NCI-H187 (cell line): ENCODE measurements around the gene TYW1.
A peak's percentile ranks its signal among the peaks of the same experiment; 100 is the strongest.
"Not testable (repeated sequence)": the region's sequence is repeated elsewhere in the genome, so short reads cannot be mapped to it uniquely, and the experiment has no call there.

ENCODE experiments used
- DNase-seq, 2 experiments: peaks; one replicate each; lab custom pipeline; 2025; lab: John Stamatoyannopoulos, UW

The TYW1 gene

GRCh38 chr7:67046819-67047218 lies 50.2 kb downstream of the TYW1 start:
- DNase-seq: not testable (repeated sequence)

GRCh38 chr7:67049908-67050307 lies 53.3 kb downstream of the TYW1 start:
- DNase-seq: not testable (repeated sequence)

GRCh38 chr7:67052161-67052560 lies 55.5 kb downstream of the TYW1 start:
- not testable (repeated sequence) for DNase-seq

GRCh38 chr7:67056683-67057082 lies 60.0 kb downstream of the TYW1 start:
- no peak for DNase-seq

DNA sequence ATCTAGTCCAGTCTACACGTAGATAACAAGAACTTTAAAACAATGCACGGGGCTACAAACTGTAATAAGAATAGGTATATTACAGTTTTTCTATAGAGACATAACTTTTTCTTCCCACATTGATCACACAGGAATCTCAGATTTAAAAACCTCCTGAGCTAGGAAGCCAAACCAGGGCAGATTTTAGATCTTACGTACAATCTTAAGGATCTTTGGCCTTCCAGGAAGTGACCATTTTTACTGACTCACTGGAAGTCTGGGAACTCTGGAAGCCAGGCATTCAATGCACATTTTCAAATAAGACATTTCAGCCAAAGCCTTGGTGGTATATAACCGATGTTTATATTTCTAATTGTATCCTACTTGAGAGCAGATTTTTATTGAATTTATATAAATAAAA lies 64.7 kb downstream of the TYW1 start:
- not testable (repeated sequence) for DNase-seq

- not testable (repeated sequence) for DNase-seq
Measured at GRCh38 chr7:67062802-67063201, 66.2 kb downstream of the TYW1 start.

DNA sequence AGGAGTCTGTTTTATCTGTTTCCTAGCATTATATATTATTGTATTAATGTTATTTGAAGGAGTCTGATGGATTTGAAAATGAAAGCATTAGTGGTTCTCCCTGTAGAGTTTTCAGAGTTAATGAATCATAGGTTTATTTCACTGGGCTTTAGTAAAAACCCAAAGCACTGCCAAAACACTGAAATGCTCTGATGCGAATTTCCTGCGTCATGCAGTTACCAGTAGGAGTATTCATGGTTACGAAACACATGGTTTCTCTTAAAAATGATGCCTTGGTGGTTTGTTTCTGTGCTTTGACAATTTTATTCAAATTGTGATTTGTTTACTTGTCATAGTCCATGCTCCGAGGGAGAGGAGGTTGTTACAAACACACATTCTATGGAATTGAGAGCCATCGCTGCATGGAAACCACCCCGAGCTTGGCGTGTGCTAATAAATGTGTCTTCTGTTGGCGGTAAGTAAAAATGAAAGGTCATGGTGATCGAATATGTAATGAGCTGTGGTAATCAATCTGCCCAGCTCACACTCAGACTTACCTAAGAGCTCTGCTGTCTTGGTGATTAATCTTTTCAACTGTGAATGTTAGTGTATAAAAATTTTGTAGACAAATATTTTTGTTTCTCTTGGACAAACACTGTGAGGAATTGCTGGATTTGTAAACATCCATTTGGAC lies 70.5 kb downstream of the TYW1 start:
- DNase-seq: not testable (repeated sequence)

DNA sequence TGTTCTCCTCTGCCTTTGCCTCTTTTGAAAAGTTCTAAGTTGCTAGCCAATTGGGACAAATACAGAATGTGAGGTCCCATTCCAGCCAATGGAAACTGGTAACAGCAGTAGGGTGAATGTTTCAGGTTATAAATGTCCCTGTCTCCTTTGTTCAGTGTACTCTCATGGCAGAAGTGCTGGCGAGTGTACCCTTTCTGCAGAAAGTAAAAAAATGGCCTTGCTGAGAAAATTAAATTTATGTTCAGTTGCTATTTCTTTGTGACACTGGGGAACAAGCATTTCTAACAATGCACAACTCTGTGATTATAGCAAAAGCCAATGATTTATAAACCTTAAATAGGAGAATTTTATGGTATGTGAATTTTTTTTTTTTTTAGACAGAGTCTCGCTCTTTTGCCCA lies 79.5 kb downstream of the TYW1 start:
- DNase-seq: not testable (repeated sequence)

GRCh38 chr7:67082880-67083279 lies 86.2 kb downstream of the TYW1 start:
- DNase-seq: not testable (repeated sequence)

DNA sequence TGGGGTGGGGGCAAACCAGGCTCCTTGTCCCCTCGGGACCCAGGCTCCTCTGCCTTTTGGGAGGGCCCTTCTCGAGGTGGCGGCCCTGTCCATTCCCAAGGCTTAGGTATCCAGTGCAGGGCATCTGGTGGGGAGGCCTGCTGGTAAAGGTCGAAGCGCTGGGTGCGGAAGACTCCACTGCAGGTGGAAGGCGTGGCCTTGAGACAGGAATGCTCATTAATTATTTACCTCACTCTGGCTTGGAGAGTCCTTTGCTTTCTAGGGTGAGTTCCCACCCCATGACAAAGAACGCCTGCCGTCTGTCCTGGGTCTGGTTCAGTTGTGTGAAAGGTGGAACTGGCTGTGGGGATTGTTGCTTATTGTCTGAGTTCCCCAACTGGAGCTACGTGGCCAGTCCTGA lies 92.6 kb downstream of the TYW1 start:
- not testable (repeated sequence) for DNase-seq

- not testable (repeated sequence) for DNase-seq
Measured at GRCh38 chr7:67091053-67091452, 94.4 kb downstream of the TYW1 start.

DNA sequence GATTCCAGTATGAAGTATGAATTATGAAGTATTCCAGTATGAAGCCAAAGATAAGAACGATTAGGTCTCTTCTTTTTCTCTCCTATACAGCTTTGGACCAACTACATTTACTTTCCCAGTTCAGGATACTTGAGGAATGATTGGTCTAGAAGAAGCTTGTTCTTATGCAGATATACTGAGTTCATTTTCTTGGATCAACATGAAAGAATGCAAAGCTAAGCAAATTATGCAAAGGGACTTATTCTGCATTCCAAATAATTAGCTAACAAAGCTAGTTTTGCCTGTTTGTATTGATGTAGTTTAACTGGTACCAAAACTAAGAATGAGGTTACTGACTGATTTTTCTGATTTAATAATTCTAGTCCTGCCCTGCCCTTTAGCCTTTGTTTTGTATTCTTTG lies 101.4 kb downstream of the TYW1 start:
- not testable (repeated sequence) for DNase-seq

- DNase-seq: not testable (repeated sequence)
Measured at GRCh38 chr7:67099406-67099805, 102.8 kb downstream of the TYW1 start.

- not testable (repeated sequence) for DNase-seq
Measured at GRCh38 chr7:67100038-67100437, 103.4 kb downstream of the TYW1 start.

DNA sequence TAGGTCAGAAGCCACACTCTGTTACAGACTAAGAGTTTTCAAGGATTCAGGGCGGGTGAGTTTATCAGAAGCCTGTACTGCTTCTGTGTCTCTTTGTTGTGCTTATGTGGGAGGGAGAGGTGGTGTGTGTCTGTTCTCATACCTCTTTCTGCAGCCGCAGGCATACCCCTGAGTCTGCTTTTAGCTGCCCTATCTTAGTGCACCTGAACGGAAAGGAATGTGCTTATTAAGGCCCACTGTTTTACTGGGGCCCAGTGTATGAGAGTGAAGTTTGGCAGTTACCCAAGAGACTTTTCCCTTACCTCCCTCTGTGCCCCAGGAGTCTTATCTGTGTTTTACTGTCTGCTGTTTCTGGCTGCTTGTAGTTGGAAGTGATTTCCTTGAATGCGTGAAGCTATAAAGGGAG lies 104.3 kb downstream of the TYW1 start:
- no peak for DNase-seq

DNA sequence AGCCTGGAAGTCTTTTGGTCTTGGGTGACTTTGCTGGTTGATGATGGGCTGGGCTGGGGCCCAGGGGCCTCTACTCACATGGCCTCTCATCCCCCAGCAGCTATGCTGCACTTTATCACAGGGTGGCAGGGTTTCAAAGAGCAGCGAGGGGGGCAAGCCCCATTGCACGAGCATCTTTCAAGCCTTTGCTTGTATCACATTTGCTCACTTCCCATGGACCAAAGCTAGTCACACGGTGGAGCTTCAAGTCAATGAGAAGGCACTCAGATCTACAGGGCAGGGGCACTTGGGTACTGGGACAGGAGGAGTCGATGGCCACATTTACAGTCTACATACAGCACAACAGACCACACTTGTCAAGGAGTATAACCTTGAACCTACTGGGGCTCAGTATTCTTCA lies 108.3 kb downstream of the TYW1 start:
- not testable (repeated sequence) for DNase-seq

DNA sequence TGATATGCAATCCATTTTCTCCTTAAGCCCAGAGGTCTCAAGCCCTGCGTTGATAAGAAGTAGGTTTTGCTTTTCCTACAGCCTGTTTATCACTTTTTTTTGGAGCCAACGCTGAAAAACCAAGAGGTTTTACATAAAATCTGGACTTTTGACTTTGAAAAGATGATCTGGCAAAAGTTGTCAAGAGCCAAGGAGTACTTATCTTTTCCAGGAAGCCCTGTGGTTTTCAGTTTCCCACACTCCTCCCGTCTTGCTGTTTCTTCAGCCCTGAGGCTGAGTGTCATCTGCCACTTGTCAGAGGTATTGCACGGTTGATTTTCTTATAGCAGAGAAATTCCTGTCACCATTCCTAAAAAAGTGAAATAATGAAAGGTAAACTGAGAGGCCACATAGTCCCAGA lies 108.7 kb downstream of the TYW1 start:
- no peak for DNase-seq

DNA sequence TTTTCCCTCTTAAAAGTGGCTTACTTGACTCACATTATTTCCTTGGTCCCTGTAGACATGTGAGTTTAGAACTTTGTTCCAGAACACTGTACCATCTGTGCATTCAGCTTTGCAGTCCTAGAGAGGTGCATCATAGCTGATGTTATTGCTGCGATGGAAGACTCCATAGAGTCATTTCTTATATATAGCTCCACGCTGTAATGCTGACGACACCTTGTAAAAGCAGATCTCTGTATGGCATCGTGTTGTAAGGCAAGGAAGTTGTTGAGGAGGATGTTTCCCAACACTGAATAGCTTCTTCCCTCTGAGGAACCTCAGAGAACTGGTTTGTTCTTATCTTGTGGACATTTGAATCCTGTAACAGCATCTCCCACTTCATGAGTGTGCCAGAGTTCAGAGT lies 109.6 kb downstream of the TYW1 start:
- DNase-seq: not testable (repeated sequence)

DNA sequence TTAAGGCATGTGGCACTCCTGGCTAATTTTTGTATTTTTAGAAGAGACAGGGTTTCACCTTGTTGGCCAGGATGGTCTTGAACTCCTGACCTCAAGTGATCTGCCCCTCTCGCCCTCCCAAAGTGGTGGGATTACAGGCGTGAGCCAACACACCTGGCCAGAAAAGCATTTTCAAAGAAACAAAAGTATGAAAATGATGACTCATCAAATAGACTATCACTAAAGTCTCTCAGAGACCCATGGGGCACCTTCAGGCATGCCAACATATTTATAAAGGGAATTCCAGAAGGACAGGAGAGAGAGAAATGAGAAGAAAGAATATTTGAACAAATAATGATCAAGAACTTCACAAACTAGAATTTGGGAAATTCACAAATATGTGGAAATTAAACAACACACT lies 114.7 kb downstream of the TYW1 start:
- DNase-seq: not testable (repeated sequence)

DNA sequence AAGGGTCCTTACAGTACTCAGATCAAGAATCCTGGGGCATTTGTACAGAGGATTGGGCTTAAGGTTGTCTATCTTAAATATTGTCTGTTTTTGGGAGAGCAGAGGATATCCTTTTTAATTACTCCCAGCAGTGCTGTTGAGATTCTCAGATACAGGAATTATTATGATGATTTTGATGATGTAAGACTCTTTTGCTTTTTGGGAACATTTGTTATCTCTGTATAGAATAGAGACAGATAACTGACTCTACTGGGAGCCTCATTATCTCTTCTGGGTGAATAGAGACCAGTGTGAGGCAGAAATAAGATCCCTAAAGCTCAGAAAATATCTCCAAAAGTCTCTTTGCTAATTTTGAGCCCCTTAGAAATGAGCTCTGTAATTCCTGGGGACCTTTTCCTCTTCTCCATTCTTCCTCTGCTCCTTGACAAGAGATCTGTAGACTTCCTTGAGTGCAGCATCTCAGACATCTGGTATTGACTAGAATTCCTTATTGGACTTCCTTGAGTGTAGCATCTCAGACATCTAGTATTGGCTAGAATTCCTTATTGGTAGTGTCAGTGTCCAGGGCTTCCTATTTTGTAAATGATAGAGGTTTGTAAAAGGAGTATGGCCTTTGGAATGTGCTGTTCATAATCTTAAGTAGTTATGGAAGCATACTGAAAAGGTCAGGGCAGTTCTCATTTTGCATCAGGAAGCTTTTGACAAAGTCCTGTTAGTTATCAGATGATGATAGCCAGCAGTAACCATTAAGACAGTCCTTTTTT lies 118.0 kb downstream of the TYW1 start:
- not testable (repeated sequence) for DNase-seq

GRCh38 chr7:67120491-67120890 lies 123.9 kb downstream of the TYW1 start:
- DNase-seq: not testable (repeated sequence)

- not testable (repeated sequence) for DNase-seq
Measured at GRCh38 chr7:67128257-67128656, 131.6 kb downstream of the TYW1 start.

DNA sequence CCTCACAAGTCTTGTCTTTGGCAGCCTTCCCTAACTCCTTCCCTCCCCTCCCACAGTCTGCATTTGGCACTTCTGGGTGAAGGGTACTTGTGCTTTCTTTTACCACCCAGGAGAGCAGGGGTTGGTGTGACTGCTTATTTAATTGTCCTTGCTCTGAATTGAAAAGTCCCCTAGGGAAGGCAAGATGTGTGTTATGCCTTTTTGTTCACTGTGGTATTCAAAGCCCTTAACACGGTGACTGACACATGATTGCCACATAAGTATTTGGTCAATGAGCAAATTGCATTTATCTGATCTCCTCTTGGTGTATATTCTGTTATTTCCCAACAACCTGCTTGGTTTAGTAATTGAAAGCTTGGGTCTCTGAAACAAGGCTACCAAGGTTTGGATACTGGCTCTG lies 134.1 kb downstream of the TYW1 start:
- DNase-seq: peak; percentile 18 to 51
